HepG2 (cell line): ENCODE results near the gene FHL3. TPM values are rescaled to one million over a fixed set of nuclear protein-coding genes. Genes with fewer than 3 reads are reported as not detected.

ENCODE experiments used
- ARID5B ChIP-seq: IDR thresholded peaks from 2 replicates; pipeline ENCODE4 v1.4.0; 2020; ENCODE audit warnings: mild to moderate bottlenecking, missing genetic modification reagents
- FOXJ3 ChIP-seq: sonication (generic); formaldehyde crosslinking; IDR thresholded peaks from 2 replicates; pipeline ENCODE4 v1.4.0; 2020; ENCODE audit warnings: missing genetic modification reagents, mild to moderate bottlenecking, borderline replicate concordance
- FOXP4 ChIP-seq: sonication (generic); formaldehyde crosslinking; IDR thresholded peaks from 2 replicates; pipeline ENCODE4 v1.4.0; 2020; ENCODE audit warnings: missing genetic modification reagents
- GABPA ChIP-seq, 2 experiments: IDR thresholded peaks; 2 replicates each; pipeline ENCODE4 v1.6.1; 2011 to 2016; ENCODE audit warnings: low read depth in 2 of 2, low read length in 1 of 2, missing biosample characterization in 1 of 2, missing genetic modification characterization in 1 of 2
- HCFC1 ChIP-seq: fragments of 150-350 bp; IDR thresholded peaks from 2 replicates; pipeline ENCODE4 v1.6.1; 2014; ENCODE audit warnings: low read depth, low read length
- KDM5B ChIP-seq: sonication (generic); formaldehyde crosslinking; IDR thresholded peaks from 2 replicates; pipeline ENCODE4 v1.4.0; 2020; ENCODE audit warnings: missing genetic modification reagents, mild to moderate bottlenecking, borderline replicate concordance
- RBM22 ChIP-seq: fragments of 200-400 bp; formaldehyde crosslinking; optimal IDR thresholded peaks from 2 replicates; pipeline ENCODE3; 2017; ENCODE audit warnings: mild to moderate bottlenecking, low read length, moderate library complexity
- SPEN ChIP-seq: sonication (generic); formaldehyde crosslinking; IDR thresholded peaks from 2 replicates; pipeline ENCODE4 v1.5.1; 2020; ENCODE audit warnings: low read depth, mild to moderate bottlenecking, missing genetic modification reagents
- STAT6 ChIP-seq: sonication (generic); formaldehyde crosslinking; IDR thresholded peaks from 2 replicates; pipeline ENCODE4 v1.4.0; 2020; ENCODE audit warnings: missing genetic modification reagents, mild to moderate bottlenecking, borderline replicate concordance
- ZBTB46 ChIP-seq: sonication (generic); formaldehyde crosslinking; IDR thresholded peaks from 2 replicates; pipeline ENCODE4 v1.4.0; 2020; ENCODE audit warnings: mild to moderate bottlenecking, missing genetic modification reagents, borderline replicate concordance
- ZNF12 ChIP-seq: sonication (generic); formaldehyde crosslinking; IDR thresholded peaks from 2 replicates; pipeline ENCODE4 v1.5.0; 2020; ENCODE audit warnings: missing genetic modification reagents
- ZNF331 ChIP-seq: sonication (generic); formaldehyde crosslinking; IDR thresholded peaks from 2 replicates; pipeline ENCODE4 v1.4.0; 2020; ENCODE audit warnings: missing genetic modification reagents
- ZNF574 ChIP-seq: sonication (generic); formaldehyde crosslinking; IDR thresholded peaks from 2 replicates; pipeline ENCODE4 v1.4.0; 2020; ENCODE audit warnings: missing genetic modification reagents
- ZNF644 ChIP-seq: IDR thresholded peaks from 2 replicates; pipeline ENCODE4 v1.6.1; 2016; ENCODE audit warnings: low read depth
- polyA plus RNA-seq, 8 experiments: library from polyadenylated mRNA; depleted of rRNA in 3 of 8; stranded (reverse) in 7 of 8; unstranded in 1 of 8; fragments of >200 nt; fragmentation: Illumina TruSeq in 4 of 8; extraction: Trizol in 4 of 8; gene quantifications; 2 replicates each; pipeline versions ENCODE4 v1.2.1 to v1.2.3, GENCODE V29; 2011 to 2016; ENCODE audit warnings: low read depth in 4 of 8, missing spikeins in 1 of 8, mixed read lengths in 1 of 8; ENCODE audit not compliant: insufficient read depth in 1 of 8
- total RNA-seq, 5 experiments: library from RNA; depleted of rRNA; stranded (reverse); fragments of >200 nt; fragmentation: Illumina TruSeq; extraction: Trizol; gene quantifications; 2 replicates each; pipeline ENCODE4 v1.2.3, GENCODE V29; 2016; ENCODE audit warnings: low read depth in 1 of 5

Gene FHL3
- total and polyA plus RNA-seq, 2 of the 13 experiments (the other 11 are each of a cell fraction or from before 2014, with no cell fraction given), result 2.8 to 6.6 TPM

GRCh38 chr1:37999430-38000232 lies 5.7 kb downstream of the FHL3 start (continued):
- TF ChIP-seq FOXJ3 (CRISPR knock-in tag) (no peak), GABPA (IDR thresholded peaks at IDR 0.05; ENCODE audit: low read depth, low read length) (no peak), GABPA (CRISPR knock-in tag; IDR thresholded peaks at IDR 0.05; ENCODE audit: low read depth) (peak; percentile 83), RBM22 (no peak), KDM5B (CRISPR knock-in tag) (peak; percentile 37; the same call in 1 of the 2 replicates), ZNF331 (CRISPR knock-in tag) (no peak), FOXP4 (0 out of 2 replicates have a peak, but pooled peaks have one; percentile 4), STAT6 (CRISPR knock-in tag) (no peak), ZBTB46 (CRISPR knock-in tag) (no peak), ZNF574 (CRISPR knock-in tag) (peak; percentile 89), ZNF644 (CRISPR knock-in tag) (no peak), SPEN (CRISPR knock-in tag) (no peak), ARID5B (peak; percentile 25; the same call in 1 of the 2 replicates), HCFC1 (no peak), ZNF12 (CRISPR knock-in tag) (no peak)
